HL-60 (cell line): ENCODE measurements around the gene GABBR1.

Experiments used
- REST ChIP-seq: IDR thresholded peaks from 2 replicates; pipeline ENCODE4 v1.6.1; 2012; ENCODE audit warnings: low read depth; ENCODE audit not compliant: insufficient replicate concordance
- TF ChIP-seq, protein P1 (sequence below): IDR thresholded peaks from one replicate; pipeline ENCODE4 v1.5.1; 2011; ENCODE audit warnings: low read length, control low read depth, inconsistent platforms; ENCODE audit not compliant: insufficient read depth

DNA sequence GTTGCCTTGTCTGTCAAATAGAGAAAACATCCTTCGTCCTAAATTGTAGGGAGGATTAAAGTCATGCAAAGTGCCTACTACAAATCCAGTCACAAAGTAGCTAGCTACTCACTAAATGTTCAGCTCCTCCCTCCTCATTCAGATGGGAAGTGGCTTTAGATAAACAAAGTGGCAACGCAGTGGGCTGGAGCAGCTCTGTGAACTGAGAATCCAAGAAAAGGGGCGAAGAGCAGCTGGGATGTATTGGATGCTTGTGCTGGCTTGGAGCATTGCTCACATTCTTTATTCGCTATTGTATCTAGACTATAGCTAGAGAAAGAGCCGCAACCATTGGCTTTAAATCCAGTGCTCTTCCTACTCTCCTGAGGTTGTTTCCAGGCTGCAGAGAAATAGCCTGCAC is 34.2 kb upstream of the GABBR1 start:
- TF ChIP-seq, protein P1, sequence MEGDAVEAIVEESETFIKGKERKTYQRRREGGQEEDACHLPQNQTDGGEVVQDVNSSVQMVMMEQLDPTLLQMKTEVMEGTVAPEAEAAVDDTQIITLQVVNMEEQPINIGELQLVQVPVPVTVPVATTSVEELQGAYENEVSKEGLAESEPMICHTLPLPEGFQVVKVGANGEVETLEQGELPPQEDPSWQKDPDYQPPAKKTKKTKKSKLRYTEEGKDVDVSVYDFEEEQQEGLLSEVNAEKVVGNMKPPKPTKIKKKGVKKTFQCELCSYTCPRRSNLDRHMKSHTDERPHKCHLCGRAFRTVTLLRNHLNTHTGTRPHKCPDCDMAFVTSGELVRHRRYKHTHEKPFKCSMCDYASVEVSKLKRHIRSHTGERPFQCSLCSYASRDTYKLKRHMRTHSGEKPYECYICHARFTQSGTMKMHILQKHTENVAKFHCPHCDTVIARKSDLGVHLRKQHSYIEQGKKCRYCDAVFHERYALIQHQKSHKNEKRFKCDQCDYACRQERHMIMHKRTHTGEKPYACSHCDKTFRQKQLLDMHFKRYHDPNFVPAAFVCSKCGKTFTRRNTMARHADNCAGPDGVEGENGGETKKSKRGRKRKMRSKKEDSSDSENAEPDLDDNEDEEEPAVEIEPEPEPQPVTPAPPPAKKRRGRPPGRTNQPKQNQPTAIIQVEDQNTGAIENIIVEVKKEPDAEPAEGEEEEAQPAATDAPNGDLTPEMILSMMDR = no peak
- TF ChIP-seq REST = no peak
